ENCODE measurements around the gene GRK1.

GRCh38 chr13:113782472-113782871 lies 115.5 kb downstream of the GRK1 start:
- TF ChIP-seq ZNF274 (IDR thresholded peaks at IDR 0.05; ENCODE audit: low read depth, low read length) (no peak), YY1 (IDR thresholded peaks at IDR 0.05; ENCODE audit: insufficient read depth, insufficient read length) (no peak)
